ENCODE results near the gene TAF6L. TPM values are rescaled to one million over a fixed set of nuclear protein-coding genes. Genes with fewer than 3 reads are reported as not detected.
"Not testable (repeated sequence)": the region's sequence is repeated elsewhere in the genome, so short reads cannot be mapped to it uniquely, and the experiment has no call there.

The TAF6L gene
- total RNA-seq, 4 donors from 2014 or later: 15.6 to 29.6 (median 17.8) TPM

- Histone ChIP-seq H3K4me3 (no peak overlapping the region), H3K36me3 (peaks cover 0 to 55% (median 0%) of the 10 kb centered on the region in 3 donors), H3K27ac (no peak overlapping the region), H3K27me3 (no peaks in the 10 kb centered on the region), H3K4me1 (no peaks in the 10 kb centered on the region), H3K9me3 (no peaks in the 10 kb centered on the region)
- DNase-seq: no peak
- no peak for TF ChIP-seq CTCF (IDR thresholded peaks at IDR 0.05)
- TF ChIP-seq POLR2A (IDR thresholded peaks at IDR 0.05): no peak
Observed at GRCh38 chr11:62816557-62816956, 45.4 kb downstream of the TAF6L start.

GRCh38 chr11:62817129-62817528 lies 45.9 kb downstream of the TAF6L start:
- no peaks in the 10 kb centered on the region for H3K4me1 ChIP-seq
- peaks cover 0 to 61% (median 0%) of the 10 kb centered on the region in 3 donors for H3K36me3 ChIP-seq
- no peak overlapping the region for H3K4me3 ChIP-seq
- no peak for DNase-seq
- no peak for TF ChIP-seq CTCF (IDR thresholded peaks at IDR 0.05)
- TF ChIP-seq POLR2A (IDR thresholded peaks at IDR 0.05): no peak
- H3K27ac ChIP-seq: no peak overlapping the region
- no peaks in the 10 kb centered on the region for H3K27me3 ChIP-seq
- no peaks in the 10 kb centered on the region for H3K9me3 ChIP-seq

- Histone ChIP-seq H3K4me1 (peaks cover 0 to 3% (median 0%) of the 10 kb centered on the region in 4 donors), H3K27ac (no peak overlapping the region), H3K36me3 (peaks cover 0 to 95% (median 3%) of the 10 kb centered on the region in 3 donors), H3K9me3 (no peaks in the 10 kb centered on the region), H3K27me3 (no peaks in the 10 kb centered on the region), H3K4me3 (no peak overlapping the region)
- no peak for DNase-seq
- TF ChIP-seq POLR2A (IDR thresholded peaks at IDR 0.05) (no peak), CTCF (IDR thresholded peaks at IDR 0.05) (no peak)
Observed at GRCh38 chr11:62823677-62824076, 52.5 kb downstream of the TAF6L start.

GRCh38 chr11:62828130-62828529 lies 56.9 kb downstream of the TAF6L start:
- not testable (repeated sequence) for H3K9me3 ChIP-seq, DNase-seq

GRCh38 chr11:62830904-62831519 lies 59.8 kb downstream of the TAF6L start:
- Histone ChIP-seq H3K4me1 (peaks cover 0 to 46% (median 13%) of the 10 kb centered on the region in 4 donors), H3K27me3 (no peaks in the 10 kb centered on the region), H3K36me3 (peaks cover 0 to 45% (median 0%) of the 10 kb centered on the region in 3 donors), H3K9me3 (no peaks in the 10 kb centered on the region), H3K27ac (peak overlapping the region; percentile 86 to 100 (median 98)), H3K4me3 (peak overlapping the region; percentile 65 to 99 (median 86))
- no peak for TF ChIP-seq CTCF (IDR thresholded peaks at IDR 0.05)
- no peak for TF ChIP-seq POLR2A (IDR thresholded peaks at IDR 0.05)
- peak in 2 of 3 donors; percentile 49 to 50 for DNase-seq

More at GRCh38 chr11:62828130-62828529, 56.9 kb downstream of the TAF6L start:
- H3K27ac ChIP-seq, H3K4me3 ChIP-seq, H3K27me3 ChIP-seq: not testable (repeated sequence)
- peaks cover 0 to 33% (median 13%) of the 10 kb centered on the region in 4 donors for H3K4me1 ChIP-seq
- H3K36me3 ChIP-seq: peaks cover 0 to 54% (median 3%) of the 10 kb centered on the region in 3 donors

- H3K27me3 ChIP-seq: no peaks in the 10 kb centered on the region
- H3K9me3 ChIP-seq: no peaks in the 10 kb centered on the region
- H3K4me3 ChIP-seq: peak within 1 kb of the TSS; percentile 65 to 99 (median 86)
- H3K36me3 ChIP-seq: peaks cover 0 to 38% (median 0%) of the 10 kb centered on the region in 3 donors
- H3K27ac ChIP-seq: peak within 1 kb of the TSS; percentile 86 to 100 (median 98)
- peak; percentile 100 for DNase-seq
- H3K4me1 ChIP-seq: peaks cover 0 to 46% (median 13%) of the 10 kb centered on the region in 4 donors
- TF ChIP-seq POLR2A (IDR thresholded peaks at IDR 0.05) (peak; percentile 76 to 94), CTCF (IDR thresholded peaks at IDR 0.05) (no peak)
Observed at GRCh38 chr11:62831520-62832335, 60.5 kb downstream of the TAF6L start, which contains the start of gene STX5. Gene STX5 (minus strand): TSS chr11:62832051. CDS start chr11:62831243, 808 bp downstream.
